HG03439 (cell line): ENCODE data around the gene FXYD2.

Experiments used
- ATAC-seq: cut with Tn5 transposase; IDR thresholded peaks from one replicate; pipeline ENCODE4 v1.9.1; 2021; ENCODE audit warnings: mild to moderate bottlenecking, moderate library complexity; ENCODE audit not compliant: unreplicated experiment

Gene FXYD2

DNA sequence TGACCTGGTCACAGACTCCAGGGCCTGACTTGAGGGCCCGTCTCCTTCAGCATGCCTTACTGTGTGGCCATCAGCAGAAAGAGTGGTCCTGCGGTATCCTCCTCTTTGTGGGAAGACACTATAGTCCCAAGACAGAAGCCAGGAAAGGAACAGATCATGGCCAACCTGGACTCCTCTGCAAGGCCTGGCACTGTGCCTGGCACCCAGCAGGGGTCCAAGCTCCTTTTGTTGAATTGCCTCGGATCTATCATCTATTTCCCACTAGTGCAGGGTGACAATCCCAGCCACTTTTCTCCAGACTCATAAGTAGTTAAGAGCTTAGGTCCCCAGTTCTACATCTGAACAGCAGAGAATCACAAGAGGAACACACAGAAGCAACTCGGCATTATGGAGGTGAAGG, 54.5 kb downstream of the FXYD2 start:
- ATAC-seq: no peak
